Measurements from ENCODE around the gene PLCD3. TPM values are rescaled to one million over a fixed set of nuclear protein-coding genes. Genes with fewer than 3 reads are reported as not detected.

Gene PLCD3
- total and polyA plus RNA-seq, 10 of the 15 experiments (the other 5 are each of a cell fraction or from before 2014, with no cell fraction given), result 0.02 to 1.6 (median 0.44) TPM

DNA sequence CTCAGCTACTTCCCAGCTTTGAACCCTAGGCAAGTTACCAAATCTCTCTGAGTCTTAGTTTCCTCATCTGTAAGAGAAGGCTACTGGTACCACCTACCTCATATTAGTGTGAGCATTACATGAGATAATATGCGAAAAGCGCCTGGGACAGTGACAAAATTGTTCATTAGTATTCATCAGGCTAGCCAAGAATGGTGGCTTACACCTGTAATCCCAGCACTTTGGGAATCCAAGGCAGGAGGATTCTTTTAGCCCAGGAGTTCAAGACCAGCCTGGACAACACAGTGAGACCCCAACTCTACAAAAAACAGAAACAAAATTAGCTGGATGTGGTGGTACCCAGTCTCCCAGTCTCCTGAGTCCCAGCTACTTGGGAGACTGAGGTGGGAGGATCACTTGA, 3.3 kb downstream of the PLCD3 start:
- ChIA-PET POLR2A (no interaction called here), SMC1A (ENCODE audit: uncharacterized antibody, unreplicated experiment) (no interaction called here), CTCF (interaction anchor here (0.9 to 9.4 kb wide), 4 partner anchors 62 to 209 kb away, joined by 3 to 82 read pairs (median 6); no protein-coding TSS in a partner anchor), RAD21 (ENCODE audit: unreplicated experiment) (no interaction called here)
- in situ Hi-C loops (cut with MboI), result loop anchor here (10.0 kb wide), 1 partner anchor 354 kb away; no protein-coding TSS in a partner anchor
- Histone ChIP-seq H3K27me3 (replicated peaks in 1 of 2; ENCODE audit: control insufficient read depth in 2 of 2, insufficient read depth in 2 of 2, low read length in 1 of 2) (no peaks in the 10 kb centered on the region), H3K4me2 (ENCODE audit: control insufficient read depth, insufficient read depth) (no peak overlapping the region), H3K79me2 (ENCODE audit: control insufficient read depth, insufficient read depth, low read length) (no peaks in the 10 kb centered on the region), H3K36me3 (ENCODE audit: control insufficient read depth in 2 of 2, insufficient read depth in 2 of 2, low read length in 1 of 2) (no peaks in the 10 kb centered on the region), H3K27ac (ENCODE audit: control insufficient read depth, insufficient read depth) (no peak overlapping the region), H3K9me3 (replicated peaks; ENCODE audit: control insufficient read depth, insufficient read depth, low read length) (no peaks in the 10 kb centered on the region), H3K4me3 (no peak overlapping the region), H4K20me1 (ENCODE audit: control insufficient read depth, insufficient read depth) (no peaks in the 10 kb centered on the region), H3K9ac (ENCODE audit: control insufficient read depth, insufficient read depth, low read length) (no peak overlapping the region), H3K4me1 (ENCODE audit: control insufficient read depth, insufficient read depth, low read length) (no peaks in the 10 kb centered on the region), H2AFZ (ENCODE audit: control insufficient read depth, low read depth, low read length) (no peak overlapping the region)
- no peak for ATAC-seq
- intact Hi-C loops (cut with micrococcal nuclease; ENCODE audit: unreplicated experiment), result no loop called here
- no peak for DNase-seq (ENCODE audit: low read depth, low spot score)
- no peak for TF ChIP-seq ATF7 (IDR thresholded peaks at IDR 0.05; ENCODE audit: low read depth)
- TF ChIP-seq MYC (IDR thresholded peaks at IDR 0.05; ENCODE audit: insufficient read depth, insufficient read length, insufficient replicate concordance, low read length, severe bottlenecking), result no peak
- no peak for TF ChIP-seq NFYB (IDR thresholded peaks at IDR 0.05; ENCODE audit: insufficient read depth, low read depth, low read length)
- no peak for TF ChIP-seq SREBF1 (IDR thresholded peaks at IDR 0.05; ENCODE audit: low read length)
- TF ChIP-seq CHD1 (IDR thresholded peaks at IDR 0.05; ENCODE audit: low read depth, low read length), result no peak
- no peak for TF ChIP-seq ZZZ3 (IDR thresholded peaks at IDR 0.05; ENCODE audit: control insufficient read depth, insufficient read length, low read depth)
- TF ChIP-seq ZNF207 (IDR thresholded peaks at IDR 0.05; ENCODE audit: borderline replicate concordance), result no peak
- no peak for TF ChIP-seq CTCF (IDR thresholded peaks at IDR 0.05 in 2 of 3, conservative IDR thresholded peaks at IDR 0.05 in 1 of 3; ENCODE audit: control insufficient read depth in 2 of 3, extremely low read depth in 1 of 3, insufficient read depth in 1 of 3, low read depth in 3 of 3, low read length in 3 of 3)
- TF ChIP-seq E2F8 (IDR thresholded peaks at IDR 0.05; ENCODE audit: low read depth, partially characterized antibody), result no peak
- TF ChIP-seq, protein P1, sequence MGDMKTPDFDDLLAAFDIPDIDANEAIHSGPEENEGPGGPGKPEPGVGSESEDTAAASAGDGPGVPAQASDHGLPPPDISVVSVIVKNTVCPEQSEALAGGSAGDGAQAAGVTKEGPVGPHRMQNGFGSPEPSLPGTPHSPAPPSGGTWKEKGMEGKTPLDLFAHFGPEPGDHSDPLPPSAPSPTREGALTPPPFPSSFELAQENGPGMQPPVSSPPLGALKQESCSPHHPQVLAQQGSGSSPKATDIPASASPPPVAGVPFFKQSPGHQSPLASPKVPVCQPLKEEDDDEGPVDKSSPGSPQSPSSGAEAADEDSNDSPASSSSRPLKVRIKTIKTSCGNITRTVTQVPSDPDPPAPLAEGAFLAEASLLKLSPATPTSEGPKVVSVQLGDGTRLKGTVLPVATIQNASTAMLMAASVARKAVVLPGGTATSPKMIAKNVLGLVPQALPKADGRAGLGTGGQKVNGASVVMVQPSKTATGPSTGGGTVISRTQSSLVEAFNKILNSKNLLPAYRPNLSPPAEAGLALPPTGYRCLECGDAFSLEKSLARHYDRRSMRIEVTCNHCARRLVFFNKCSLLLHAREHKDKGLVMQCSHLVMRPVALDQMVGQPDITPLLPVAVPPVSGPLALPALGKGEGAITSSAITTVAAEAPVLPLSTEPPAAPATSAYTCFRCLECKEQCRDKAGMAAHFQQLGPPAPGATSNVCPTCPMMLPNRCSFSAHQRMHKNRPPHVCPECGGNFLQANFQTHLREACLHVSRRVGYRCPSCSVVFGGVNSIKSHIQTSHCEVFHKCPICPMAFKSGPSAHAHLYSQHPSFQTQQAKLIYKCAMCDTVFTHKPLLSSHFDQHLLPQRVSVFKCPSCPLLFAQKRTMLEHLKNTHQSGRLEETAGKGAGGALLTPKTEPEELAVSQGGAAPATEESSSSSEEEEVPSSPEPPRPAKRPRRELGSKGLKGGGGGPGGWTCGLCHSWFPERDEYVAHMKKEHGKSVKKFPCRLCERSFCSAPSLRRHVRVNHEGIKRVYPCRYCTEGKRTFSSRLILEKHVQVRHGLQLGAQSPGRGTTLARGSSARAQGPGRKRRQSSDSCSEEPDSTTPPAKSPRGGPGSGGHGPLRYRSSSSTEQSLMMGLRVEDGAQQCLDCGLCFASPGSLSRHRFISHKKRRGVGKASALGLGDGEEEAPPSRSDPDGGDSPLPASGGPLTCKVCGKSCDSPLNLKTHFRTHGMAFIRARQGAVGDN (IDR thresholded peaks at IDR 0.05), result no peak
- TF ChIP-seq ZNF24 (IDR thresholded peaks at IDR 0.05), result no peak
- TF ChIP-seq HCFC1 (IDR thresholded peaks at IDR 0.05; ENCODE audit: low read length), result no peak
- TF ChIP-seq BCL3 (IDR thresholded peaks at IDR 0.05; ENCODE audit: borderline replicate concordance, insufficient read depth, low read depth, low read length, poor library complexity, severe bottlenecking), result no peak
- no peak for TF ChIP-seq RFX5 (IDR thresholded peaks at IDR 0.05; ENCODE audit: low read depth, low read length)
- BruUV-seq (replicated peaks), result no TSS peak
- 98% methylated on average over 2 of the region's 2 CpGs for WGBS (ENCODE audit: insufficient coverage, insufficient replicate concordance, low lambda C conversion rate, missing lambda C conversion rate)
- no peak for FAIRE-seq
